ENCODE results near the gene FOXRED1.

FOXRED1 gene

GRCh38 chr11:126265811-126266210 is 3.1 kb upstream of the FOXRED1 start:
- intact Hi-C loops (cut with DNase I) = loop anchor here (5.0 kb wide), 3 partner anchors 36 to 204 kb away; partner anchors contain the start of genes CDON, DCPS, FAM118B and RPUSD4
- peak in 2 of 42 donors; percentile 21 to 29 for DNase-seq

GRCh38 chr11:126267650-126268049 is 1.3 kb upstream of the FOXRED1 start:
- intact Hi-C loops (cut with DNase I) = loop anchor here (5.0 kb wide), 3 partner anchors 35 to 205 kb away; partner anchors contain the start of genes CDON, DCPS, FAM118B and RPUSD4
- DNase-seq = no peak

DNA sequence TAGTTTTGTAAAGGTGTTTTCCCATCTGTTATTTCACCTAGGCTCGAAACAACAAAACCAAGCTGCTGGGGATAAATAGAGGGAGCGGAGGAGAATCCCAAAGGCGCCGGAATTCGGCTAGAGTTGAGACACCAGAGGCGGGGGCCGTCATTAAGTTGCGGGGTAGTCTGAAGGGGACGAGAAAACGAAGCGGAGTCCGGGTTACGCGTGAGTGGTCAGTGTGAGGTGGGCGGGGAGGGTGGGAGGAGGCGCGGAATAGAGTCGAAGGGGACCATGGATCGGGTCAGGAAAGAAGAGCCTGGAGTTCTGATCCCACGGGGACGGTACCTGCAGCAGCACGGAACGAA is 620 bp upstream of the FOXRED1 start:
- DNase-seq = peak in 3 of 42 donors; percentile 8 to 50 (median 10)
- intact Hi-C loops (cut with DNase I) = loop anchor here (5.0 kb wide), 3 partner anchors 34 to 206 kb away; partner anchors contain the start of genes CDON, DCPS, FAM118B and RPUSD4

- intact Hi-C loops (cut with DNase I) = no loop called here
- no peak for DNase-seq
Measured at GRCh38 chr11:126277322-126277721, 8.4 kb downstream of the FOXRED1 start.

DNA sequence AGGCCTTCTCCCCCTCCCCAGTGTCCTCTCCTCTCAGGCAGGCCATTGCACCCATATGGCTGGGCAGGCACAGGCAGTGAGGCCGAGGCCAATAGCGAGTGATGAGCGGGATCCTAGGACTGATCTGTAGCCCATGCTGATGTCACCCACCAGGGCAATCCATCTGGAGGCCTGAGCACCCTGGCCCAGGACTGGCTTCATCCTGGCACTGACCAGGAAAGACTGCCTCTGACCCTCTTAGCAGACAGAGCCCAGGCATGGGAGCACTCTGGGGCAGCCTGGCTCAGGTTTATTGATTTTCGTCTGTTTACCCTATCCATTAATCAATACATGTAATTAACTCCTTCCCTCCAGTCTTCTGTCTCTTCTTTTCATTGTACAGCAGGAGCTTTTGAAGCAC is 8.8 kb downstream of the FOXRED1 start:
- intact Hi-C loops (cut with DNase I) = no loop called here
- no peak for DNase-seq

DNA sequence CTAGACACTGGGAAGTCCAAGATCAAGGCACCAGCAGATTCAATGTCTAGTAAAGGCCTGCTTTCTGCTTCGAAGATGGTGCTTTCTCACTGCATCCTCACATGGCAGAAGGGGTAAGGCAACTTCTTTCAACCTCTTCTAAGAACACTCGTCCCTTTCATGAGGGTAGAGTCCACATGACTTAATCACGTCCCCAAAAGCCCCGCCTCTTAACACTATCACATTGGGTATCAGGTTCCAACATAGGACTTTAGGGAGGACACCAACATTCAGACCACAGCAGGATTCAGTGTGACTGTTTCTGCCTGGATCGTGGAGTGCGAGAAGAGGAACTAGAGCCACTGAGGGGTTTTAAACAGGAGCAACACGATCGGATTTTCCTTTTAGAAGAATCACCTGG is 10.2 kb downstream of the FOXRED1 start:
- no peak for DNase-seq
- intact Hi-C loops (cut with DNase I) = no loop called here

GRCh38 chr11:126280595-126280994 is 11.6 kb downstream of the FOXRED1 start:
- no peak for DNase-seq
- intact Hi-C loops (cut with DNase I) = no loop called here

DNA sequence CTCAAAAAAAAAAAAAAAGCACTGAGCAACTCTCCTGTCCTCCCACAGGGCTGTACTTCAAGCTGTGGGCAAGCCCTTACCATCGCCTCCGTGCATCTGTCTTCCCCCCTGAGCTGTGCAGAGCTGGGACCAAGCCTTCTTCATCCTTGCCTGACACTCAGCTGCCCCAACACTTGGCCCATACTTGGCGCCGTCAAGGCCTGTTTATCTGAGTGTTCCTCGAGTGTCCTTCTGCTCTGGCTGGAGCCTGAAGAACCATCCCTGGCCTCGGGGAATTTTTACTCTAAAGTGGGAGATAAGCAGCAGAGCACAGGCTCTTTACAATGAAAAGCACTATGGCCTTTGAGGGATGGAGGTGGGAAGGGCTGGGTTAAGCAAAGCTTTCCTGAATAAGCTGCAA is 12.3 kb downstream of the FOXRED1 start:
- intact Hi-C loops (cut with DNase I) = no loop called here

GRCh38 chr11:126281666-126282175 is 12.8 kb downstream of the FOXRED1 start:
- DNase-seq = no peak
- intact Hi-C loops (cut with DNase I) = no loop called here

More for the DNA sequence above, 12.3 kb downstream of the FOXRED1 start:
- DNase-seq = no peak

GRCh38 chr11:126282361-126282735 is 13.4 kb downstream of the FOXRED1 start:
- DNase-seq = peak in 41 of 42 donors; percentile 22 to 83 (median 55)

DNA sequence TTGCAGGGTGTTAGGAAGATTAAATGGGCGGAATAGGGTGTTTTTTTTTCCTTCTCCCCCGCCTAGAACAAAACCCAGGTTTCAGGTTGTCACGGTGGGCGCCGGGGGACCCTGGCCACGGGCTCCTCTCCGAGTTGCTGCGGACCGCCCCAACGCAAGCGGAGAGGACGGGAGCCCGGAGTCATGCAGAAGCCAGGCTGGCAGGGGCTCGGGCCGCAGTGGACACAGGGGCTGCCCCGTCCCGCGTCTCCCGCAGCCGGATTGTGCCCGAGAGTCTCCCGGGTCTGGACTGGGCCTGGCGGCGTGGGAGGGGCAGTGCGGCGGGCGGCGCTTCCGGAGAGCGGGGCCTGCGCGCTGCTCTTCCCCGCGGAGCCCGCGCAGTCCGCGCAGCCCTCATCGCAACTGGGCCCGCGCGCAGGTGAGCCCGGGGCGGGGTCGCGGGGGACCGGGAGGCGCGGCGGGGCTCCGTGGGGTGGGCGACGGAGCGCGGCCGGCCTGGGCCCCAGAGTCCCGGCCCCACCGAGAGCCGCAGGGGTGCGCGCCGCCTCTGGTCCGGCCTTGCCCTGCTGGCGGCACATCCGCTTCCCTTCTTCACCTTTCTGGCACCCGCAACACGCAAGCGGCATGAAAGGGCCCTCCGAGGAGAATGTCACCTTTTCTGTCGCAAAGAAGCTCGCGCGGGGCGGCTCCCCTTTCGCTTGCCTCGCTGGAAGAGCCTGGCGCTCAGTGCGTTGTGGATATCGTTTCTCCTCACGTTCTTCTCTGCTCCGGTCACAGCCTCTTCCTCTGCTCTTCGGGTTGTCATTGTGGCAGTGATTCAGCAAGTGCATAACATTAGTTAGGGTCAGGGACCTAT is 14.0 kb downstream of the FOXRED1 start, which contains the start of gene TIRAP:
Gene TIRAP (plus strand): TSS at position 358 of the 856 bp plus-strand sequence. CDS start 7,802 bp downstream, outside the sequence.
- intact Hi-C loops (cut with DNase I) = no loop called here
- DNase-seq = peak in 41 of 42 donors; percentile 40 to 82 (median 64)

More at GRCh38 chr11:126282361-126282735, 13.4 kb downstream of the FOXRED1 start:
- intact Hi-C loops (cut with DNase I) = no loop called here

DNA sequence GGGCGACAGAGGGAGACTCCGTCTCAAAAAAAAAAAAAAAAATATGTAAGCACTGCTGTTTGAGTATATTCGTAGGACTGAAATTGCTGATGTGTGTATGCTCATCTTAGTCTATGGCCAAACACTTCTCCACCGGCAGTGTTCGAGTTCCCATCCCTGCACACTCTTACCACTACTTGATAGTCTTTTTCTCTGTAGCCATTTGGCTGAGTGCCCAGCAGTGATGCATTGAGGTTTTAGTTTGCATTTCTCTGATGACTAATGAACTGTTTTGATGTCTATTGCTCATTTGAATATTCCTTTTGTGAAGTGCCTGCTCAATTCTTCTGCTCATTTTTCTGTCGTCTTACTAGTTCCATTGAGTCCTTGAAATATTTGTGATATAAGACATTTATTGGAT is 15.9 kb downstream of the FOXRED1 start:
- DNase-seq = peak in 28 of 42 donors; percentile 16 to 85 (median 53)
- intact Hi-C loops (cut with DNase I) = no loop called here

DNA sequence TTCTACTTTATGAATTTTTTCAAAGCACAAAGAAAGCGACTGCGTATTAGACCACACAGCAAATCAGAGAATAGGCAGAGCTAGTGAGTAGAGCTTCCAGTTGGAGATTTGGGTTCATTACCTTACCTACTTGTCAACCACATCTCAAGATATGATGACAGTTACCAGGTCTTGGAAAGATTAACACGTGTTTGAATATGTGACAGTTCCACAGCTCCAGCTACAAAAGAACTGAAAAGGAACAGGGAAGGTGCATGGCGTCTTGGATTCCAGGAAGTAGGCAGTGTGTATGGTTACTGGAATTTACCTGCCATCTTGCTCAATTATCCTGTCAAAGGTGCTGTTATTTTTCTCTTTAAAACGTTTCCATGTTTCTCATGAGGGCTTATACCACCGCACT is 19.3 kb downstream of the FOXRED1 start:
- peak in 6 of 42 donors; percentile 22 to 69 (median 40) for DNase-seq
- intact Hi-C loops (cut with DNase I) = no loop called here

DNA sequence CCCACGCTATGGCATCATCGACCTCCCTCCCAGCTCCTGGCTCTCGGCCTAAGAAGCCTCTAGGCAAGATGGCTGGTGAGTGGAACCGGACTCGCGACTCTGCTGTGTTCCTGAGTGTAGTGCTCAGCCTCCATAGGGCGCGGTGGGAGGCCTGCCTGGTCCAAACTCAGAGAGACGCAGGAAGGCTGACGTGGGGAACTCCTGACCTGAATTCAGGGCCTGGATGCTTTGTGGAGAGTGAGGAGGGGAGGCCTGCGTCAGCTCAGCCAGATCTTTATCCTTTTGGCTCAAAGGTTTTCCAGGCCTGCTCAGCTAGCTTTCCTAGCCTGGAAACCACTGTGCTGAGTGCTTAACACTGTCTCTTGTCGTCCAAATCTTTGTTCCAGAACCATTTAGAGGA is 21.9 kb downstream of the FOXRED1 start:
- intact Hi-C loops (cut with DNase I) = no loop called here
- DNase-seq = no peak

GRCh38 chr11:126293726-126294125 is 24.8 kb downstream of the FOXRED1 start:
- no peak for DNase-seq
- intact Hi-C loops (cut with DNase I) = no loop called here

GRCh38 chr11:126297004-126297403 is 28.1 kb downstream of the FOXRED1 start:
- DNase-seq = no peak
- intact Hi-C loops (cut with DNase I) = no loop called here

GRCh38 chr11:126303623-126304456 is 34.9 kb downstream of the FOXRED1 start, which contains the start of gene DCPS:
DCPS (plus strand) TSS chr11:126304060; CDS start chr11:126304081, 21 bp downstream.
- peak; percentile 80 to 97 (median 92) for DNase-seq
- intact Hi-C loops (cut with DNase I) = loop anchor here (5.0 kb wide), 1 partner anchor 37 kb away; the partner anchor contains the start of genes FOXRED1 and SRPRA

GRCh38 chr11:126304457-126305075 is 35.6 kb downstream of the FOXRED1 start:
- peak in 2 of 42 donors; percentile 20 to 44 for DNase-seq
- intact Hi-C loops (cut with DNase I) = loop anchor here (5.0 kb wide), 2 partner anchors 37 to 53 kb away; partner anchors contain the start of genes FOXRED1, SRPRA and ST3GAL4
